ENCODE measurements around the gene CFAP92.
"Not testable (repeated sequence)": the region's sequence is repeated elsewhere in the genome, so short reads cannot be mapped to it uniquely, and the experiment has no call there.

DNA sequence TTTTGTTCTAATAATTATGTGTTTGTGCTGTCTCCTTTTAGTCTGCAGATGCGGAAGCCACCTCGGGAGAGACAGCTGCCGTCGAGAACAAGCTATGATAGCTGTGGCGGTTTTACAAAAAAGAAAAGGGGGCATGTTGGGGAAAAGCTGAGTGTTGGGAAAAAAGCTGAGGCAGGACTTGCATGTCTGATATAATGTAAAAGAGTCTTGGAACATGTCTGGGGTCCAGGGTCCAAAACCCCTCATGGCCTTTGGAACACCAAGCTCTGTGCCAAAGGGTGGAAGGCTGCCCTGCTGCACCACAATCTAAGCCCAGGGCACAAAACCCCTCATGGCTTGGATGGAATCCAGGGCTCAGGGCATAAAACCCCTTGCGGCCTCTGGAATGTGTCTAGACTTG lies 69.9 kb downstream of the CFAP92 start:
- TF ChIP-seq POLR2A, POLR2AphosphoS5, EP300 (IDR thresholded peaks at IDR 0.05): not testable (repeated sequence)
- TF ChIP-seq, protein P1, sequence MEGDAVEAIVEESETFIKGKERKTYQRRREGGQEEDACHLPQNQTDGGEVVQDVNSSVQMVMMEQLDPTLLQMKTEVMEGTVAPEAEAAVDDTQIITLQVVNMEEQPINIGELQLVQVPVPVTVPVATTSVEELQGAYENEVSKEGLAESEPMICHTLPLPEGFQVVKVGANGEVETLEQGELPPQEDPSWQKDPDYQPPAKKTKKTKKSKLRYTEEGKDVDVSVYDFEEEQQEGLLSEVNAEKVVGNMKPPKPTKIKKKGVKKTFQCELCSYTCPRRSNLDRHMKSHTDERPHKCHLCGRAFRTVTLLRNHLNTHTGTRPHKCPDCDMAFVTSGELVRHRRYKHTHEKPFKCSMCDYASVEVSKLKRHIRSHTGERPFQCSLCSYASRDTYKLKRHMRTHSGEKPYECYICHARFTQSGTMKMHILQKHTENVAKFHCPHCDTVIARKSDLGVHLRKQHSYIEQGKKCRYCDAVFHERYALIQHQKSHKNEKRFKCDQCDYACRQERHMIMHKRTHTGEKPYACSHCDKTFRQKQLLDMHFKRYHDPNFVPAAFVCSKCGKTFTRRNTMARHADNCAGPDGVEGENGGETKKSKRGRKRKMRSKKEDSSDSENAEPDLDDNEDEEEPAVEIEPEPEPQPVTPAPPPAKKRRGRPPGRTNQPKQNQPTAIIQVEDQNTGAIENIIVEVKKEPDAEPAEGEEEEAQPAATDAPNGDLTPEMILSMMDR (IDR thresholded peaks at IDR 0.05): not testable (repeated sequence)

All from sigmoid colon (tissue), 4 donors.